ENCODE measurements around the gene HTR1D.

DNA sequence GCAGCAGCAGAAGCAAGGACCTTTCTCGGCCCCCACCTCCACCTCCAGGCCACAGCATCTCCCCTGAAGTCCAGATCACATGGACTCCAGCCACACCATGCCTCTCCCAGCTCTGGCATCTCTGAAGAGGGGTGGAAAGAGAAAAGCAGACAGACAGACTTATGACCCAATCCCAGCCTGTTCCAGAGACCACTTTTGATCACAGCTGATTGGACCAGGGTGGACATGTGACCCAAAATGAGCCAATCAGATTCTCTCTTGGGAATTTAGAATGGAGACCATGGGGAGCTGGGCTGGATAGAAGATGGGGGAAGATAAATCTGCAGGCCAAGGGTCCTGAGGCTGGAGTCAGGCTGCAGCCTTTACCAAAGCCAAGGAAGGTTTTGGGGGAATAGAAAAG lies 16.4 kb downstream of the HTR1D start:
- TF ChIP-seq TAF1 (IDR thresholded peaks at IDR 0.05; ENCODE audit: low read depth) (no peak), EP300 (conservative IDR thresholded peaks at IDR 0.05; ENCODE audit: poor library complexity, severe bottlenecking) (no peak)
- TF ChIP-seq, protein P1, sequence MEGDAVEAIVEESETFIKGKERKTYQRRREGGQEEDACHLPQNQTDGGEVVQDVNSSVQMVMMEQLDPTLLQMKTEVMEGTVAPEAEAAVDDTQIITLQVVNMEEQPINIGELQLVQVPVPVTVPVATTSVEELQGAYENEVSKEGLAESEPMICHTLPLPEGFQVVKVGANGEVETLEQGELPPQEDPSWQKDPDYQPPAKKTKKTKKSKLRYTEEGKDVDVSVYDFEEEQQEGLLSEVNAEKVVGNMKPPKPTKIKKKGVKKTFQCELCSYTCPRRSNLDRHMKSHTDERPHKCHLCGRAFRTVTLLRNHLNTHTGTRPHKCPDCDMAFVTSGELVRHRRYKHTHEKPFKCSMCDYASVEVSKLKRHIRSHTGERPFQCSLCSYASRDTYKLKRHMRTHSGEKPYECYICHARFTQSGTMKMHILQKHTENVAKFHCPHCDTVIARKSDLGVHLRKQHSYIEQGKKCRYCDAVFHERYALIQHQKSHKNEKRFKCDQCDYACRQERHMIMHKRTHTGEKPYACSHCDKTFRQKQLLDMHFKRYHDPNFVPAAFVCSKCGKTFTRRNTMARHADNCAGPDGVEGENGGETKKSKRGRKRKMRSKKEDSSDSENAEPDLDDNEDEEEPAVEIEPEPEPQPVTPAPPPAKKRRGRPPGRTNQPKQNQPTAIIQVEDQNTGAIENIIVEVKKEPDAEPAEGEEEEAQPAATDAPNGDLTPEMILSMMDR (IDR thresholded peaks at IDR 0.05; ENCODE audit: poor library complexity, severe bottlenecking): no peak
- TF ChIP-seq, protein P2, sequence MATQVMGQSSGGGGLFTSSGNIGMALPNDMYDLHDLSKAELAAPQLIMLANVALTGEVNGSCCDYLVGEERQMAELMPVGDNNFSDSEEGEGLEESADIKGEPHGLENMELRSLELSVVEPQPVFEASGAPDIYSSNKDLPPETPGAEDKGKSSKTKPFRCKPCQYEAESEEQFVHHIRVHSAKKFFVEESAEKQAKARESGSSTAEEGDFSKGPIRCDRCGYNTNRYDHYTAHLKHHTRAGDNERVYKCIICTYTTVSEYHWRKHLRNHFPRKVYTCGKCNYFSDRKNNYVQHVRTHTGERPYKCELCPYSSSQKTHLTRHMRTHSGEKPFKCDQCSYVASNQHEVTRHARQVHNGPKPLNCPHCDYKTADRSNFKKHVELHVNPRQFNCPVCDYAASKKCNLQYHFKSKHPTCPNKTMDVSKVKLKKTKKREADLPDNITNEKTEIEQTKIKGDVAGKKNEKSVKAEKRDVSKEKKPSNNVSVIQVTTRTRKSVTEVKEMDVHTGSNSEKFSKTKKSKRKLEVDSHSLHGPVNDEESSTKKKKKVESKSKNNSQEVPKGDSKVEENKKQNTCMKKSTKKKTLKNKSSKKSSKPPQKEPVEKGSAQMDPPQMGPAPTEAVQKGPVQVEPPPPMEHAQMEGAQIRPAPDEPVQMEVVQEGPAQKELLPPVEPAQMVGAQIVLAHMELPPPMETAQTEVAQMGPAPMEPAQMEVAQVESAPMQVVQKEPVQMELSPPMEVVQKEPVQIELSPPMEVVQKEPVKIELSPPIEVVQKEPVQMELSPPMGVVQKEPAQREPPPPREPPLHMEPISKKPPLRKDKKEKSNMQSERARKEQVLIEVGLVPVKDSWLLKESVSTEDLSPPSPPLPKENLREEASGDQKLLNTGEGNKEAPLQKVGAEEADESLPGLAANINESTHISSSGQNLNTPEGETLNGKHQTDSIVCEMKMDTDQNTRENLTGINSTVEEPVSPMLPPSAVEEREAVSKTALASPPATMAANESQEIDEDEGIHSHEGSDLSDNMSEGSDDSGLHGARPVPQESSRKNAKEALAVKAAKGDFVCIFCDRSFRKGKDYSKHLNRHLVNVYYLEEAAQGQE (IDR thresholded peaks at IDR 0.05; ENCODE audit: borderline replicate concordance): no peak
